Keratinocyte (primary cell): Measurements from ENCODE around the gene LYPD6B.

Experiments used
- EZH2 ChIP-seq: IDR thresholded peaks from one replicate; pipeline ENCODE4 v1.6.1; 2012; ENCODE audit warnings: inconsistent platforms, mild to moderate bottlenecking, low read length, moderate library complexity
- TF ChIP-seq, protein P1 (sequence below), 3 experiments: IDR thresholded peaks in 1 of 3; conservative IDR thresholded peaks in 1 of 3; optimal IDR thresholded peaks in 1 of 3; 2 replicates in 2 of 3; 3 replicates in 1 of 3; pipeline versions ENCODE3 to v1.5.1; 2011; ENCODE audit warnings: low read length in 3 of 3, mild to moderate bottlenecking in 3 of 3, moderate library complexity in 2 of 3, control low read depth in 1 of 3, inconsistent platforms in 1 of 3; ENCODE audit not compliant: insufficient read depth in 2 of 3; ENCODE audit errors: extremely low read depth in 1 of 3

- TF ChIP-seq, protein P1, sequence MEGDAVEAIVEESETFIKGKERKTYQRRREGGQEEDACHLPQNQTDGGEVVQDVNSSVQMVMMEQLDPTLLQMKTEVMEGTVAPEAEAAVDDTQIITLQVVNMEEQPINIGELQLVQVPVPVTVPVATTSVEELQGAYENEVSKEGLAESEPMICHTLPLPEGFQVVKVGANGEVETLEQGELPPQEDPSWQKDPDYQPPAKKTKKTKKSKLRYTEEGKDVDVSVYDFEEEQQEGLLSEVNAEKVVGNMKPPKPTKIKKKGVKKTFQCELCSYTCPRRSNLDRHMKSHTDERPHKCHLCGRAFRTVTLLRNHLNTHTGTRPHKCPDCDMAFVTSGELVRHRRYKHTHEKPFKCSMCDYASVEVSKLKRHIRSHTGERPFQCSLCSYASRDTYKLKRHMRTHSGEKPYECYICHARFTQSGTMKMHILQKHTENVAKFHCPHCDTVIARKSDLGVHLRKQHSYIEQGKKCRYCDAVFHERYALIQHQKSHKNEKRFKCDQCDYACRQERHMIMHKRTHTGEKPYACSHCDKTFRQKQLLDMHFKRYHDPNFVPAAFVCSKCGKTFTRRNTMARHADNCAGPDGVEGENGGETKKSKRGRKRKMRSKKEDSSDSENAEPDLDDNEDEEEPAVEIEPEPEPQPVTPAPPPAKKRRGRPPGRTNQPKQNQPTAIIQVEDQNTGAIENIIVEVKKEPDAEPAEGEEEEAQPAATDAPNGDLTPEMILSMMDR (optimal IDR thresholded peaks at IDR 0.05 in 1 of 3, IDR thresholded peaks at IDR 0.05 in 1 of 3, conservative IDR thresholded peaks at IDR 0.05 in 1 of 3; ENCODE audit: extremely low read depth in 1 of 3, insufficient read depth in 2 of 3, low read length in 3 of 3): no peak
- no peak for TF ChIP-seq EZH2
Observed at GRCh38 chr2:149156971-149157740, 118.7 kb downstream of the LYPD6B start.
